WI38 (cell line): ENCODE data around the gene PITRM1.

ENCODE experiments used
- H3K4me3 ChIP-seq: 2 replicates; pipeline ENCODE4 v1.5.1; 2011; ENCODE audit warnings: low read depth, mild to moderate bottlenecking, control low read depth, low read length
- CTCF ChIP-seq: IDR thresholded peaks from 2 replicates; pipeline ENCODE4 v1.5.1; 2012; ENCODE audit warnings: low read depth, mild to moderate bottlenecking, control low read depth, low read length

PITRM1 gene

GRCh38 chr10:3104251-3104918 is 68.2 kb downstream of the PITRM1 start:
- no peak overlapping the region for H3K4me3 ChIP-seq
- TF ChIP-seq CTCF, result no peak

- H3K4me3 ChIP-seq, result no peak overlapping the region
- TF ChIP-seq CTCF, result no peak
These were observed 68.9 kb downstream of the PITRM1 start for GRCh38 chr10:3103646-3104045.

DNA sequence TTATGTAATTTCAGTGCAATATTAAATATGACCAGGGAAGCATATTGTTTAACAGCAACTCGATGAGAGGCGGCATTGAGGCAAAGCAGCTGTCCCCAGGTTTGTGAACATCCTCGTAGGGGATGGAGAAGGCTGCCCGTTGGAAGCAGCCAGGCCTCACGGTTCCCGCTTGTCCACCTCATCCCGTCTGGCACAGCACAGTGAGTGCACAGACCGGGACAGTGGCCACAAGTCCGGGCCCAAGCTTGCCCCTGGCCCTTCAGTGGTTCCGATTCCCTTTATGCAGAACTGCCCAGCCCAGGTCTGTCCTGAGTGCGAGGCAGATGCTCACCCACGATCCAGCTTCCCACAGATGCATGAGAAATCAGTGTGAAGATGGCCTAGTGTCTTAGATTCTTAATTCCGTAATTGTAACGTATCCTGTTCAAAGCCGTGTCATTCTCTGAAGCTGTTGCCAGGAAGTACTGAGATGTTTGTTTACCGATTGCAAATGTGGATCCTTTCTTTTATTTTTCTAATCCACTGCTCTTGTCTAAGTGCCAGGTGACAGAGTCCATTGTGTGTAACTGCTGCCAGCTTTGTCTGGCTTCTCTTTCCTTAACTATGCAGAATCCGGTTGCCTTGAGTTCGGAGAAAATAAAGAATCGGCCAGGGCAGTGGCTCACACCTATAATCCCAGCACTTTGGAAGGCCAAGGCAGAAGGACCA is 69.7 kb downstream of the PITRM1 start:
- no peak for TF ChIP-seq CTCF
- no peak overlapping the region for H3K4me3 ChIP-seq

- no peak overlapping the region for H3K4me3 ChIP-seq
These were observed 71.5 kb downstream of the PITRM1 start for GRCh38 chr10:3100856-3101640.

DNA sequence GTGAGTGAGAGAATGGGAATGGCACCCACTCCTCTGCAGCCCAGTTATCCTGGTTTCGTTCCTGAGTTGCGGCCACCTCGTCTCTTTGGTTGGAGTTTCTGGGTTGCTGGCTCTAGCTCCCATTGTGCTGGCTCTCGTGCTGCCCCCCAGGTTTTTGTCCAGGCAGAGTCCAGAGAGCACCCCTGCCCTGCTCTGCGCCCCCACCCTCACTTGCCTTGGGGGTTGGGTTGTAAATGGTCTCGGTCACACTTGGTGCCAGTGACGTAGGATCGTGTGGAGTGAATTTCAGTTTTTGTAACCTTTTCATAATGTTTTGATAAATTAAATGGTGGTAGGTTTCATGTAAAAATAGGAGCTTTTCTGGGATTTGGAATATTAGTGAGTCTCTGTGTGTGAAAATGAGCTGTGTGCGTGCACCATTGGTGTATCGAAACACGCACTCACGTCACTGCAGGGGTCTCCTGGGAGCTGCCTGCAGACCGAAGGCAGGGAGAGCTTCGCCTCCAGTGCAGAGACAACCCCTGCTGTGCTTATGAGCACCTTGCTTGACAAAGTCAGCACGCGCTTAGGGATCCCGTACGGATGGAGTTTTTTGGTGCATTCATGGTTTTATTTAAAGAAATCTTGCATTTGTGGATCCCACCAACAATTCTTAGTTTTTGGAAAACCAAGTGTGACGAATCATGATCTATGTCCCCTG is 72.3 kb downstream of the PITRM1 start:
- no peak for TF ChIP-seq CTCF

More at GRCh38 chr10:3100856-3101640, 71.5 kb downstream of the PITRM1 start:
- TF ChIP-seq CTCF, result no peak

GRCh38 chr10:3099291-3100092 is 73.1 kb downstream of the PITRM1 start:
- no peak overlapping the region for H3K4me3 ChIP-seq
- TF ChIP-seq CTCF, result no peak

More for the DNA sequence above, 72.3 kb downstream of the PITRM1 start:
- H3K4me3 ChIP-seq, result no peak overlapping the region
